DND-41 (cell line): ENCODE results near the gene SELENOT.

Experiments
- EZH2 ChIP-seq: IDR thresholded peaks from 3 replicates; pipeline ENCODE4 v1.6.1; 2012; ENCODE audit warnings: borderline replicate concordance, low read depth, mild to moderate bottlenecking, moderate library complexity, low read length, inconsistent platforms; ENCODE audit not compliant: severe bottlenecking
- TF ChIP-seq, protein P1 (sequence below): IDR thresholded peaks from 2 replicates; pipeline ENCODE4 v1.5.1; 2012; ENCODE audit warnings: borderline replicate concordance, low read length, moderate library complexity, mild to moderate bottlenecking; ENCODE audit not compliant: poor library complexity, severe bottlenecking; ENCODE audit errors: extremely low read depth

- TF ChIP-seq, protein P1, sequence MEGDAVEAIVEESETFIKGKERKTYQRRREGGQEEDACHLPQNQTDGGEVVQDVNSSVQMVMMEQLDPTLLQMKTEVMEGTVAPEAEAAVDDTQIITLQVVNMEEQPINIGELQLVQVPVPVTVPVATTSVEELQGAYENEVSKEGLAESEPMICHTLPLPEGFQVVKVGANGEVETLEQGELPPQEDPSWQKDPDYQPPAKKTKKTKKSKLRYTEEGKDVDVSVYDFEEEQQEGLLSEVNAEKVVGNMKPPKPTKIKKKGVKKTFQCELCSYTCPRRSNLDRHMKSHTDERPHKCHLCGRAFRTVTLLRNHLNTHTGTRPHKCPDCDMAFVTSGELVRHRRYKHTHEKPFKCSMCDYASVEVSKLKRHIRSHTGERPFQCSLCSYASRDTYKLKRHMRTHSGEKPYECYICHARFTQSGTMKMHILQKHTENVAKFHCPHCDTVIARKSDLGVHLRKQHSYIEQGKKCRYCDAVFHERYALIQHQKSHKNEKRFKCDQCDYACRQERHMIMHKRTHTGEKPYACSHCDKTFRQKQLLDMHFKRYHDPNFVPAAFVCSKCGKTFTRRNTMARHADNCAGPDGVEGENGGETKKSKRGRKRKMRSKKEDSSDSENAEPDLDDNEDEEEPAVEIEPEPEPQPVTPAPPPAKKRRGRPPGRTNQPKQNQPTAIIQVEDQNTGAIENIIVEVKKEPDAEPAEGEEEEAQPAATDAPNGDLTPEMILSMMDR, result no peak
- TF ChIP-seq EZH2, result no peak
These were observed 45.4 kb upstream of the SELENOT start for GRCh38 chr3:150557725-150558124.
